Measurements from ENCODE around the gene PERM1.

Gene PERM1

GRCh38 chr1:939511-940106 is 42.3 kb downstream of the PERM1 start:
- peak overlapping the region; percentile 95 for H3K23ac ChIP-seq (ENCODE audit: low read depth, low read length, poor library complexity)
- H2BK120ac ChIP-seq (ENCODE audit: low read depth, low read length): no peak overlapping the region
- no peak for DNase-seq (ENCODE audit: low spot score)
- no peak overlapping the region for H2AFZ ChIP-seq (ENCODE audit: low read length)
- peak overlapping the region; percentile 19 for H3K4me2 ChIP-seq (ENCODE audit: insufficient read depth, low read length, poor library complexity, severe bottlenecking)
- H3K9me3 ChIP-seq (replicated peaks in 1 of 2; ENCODE audit: control insufficient read depth in 2 of 2, insufficient read depth in 1 of 2, low read depth in 1 of 2, low read length in 2 of 2): peaks cover 0 to 3% of the 10 kb centered on the region in 2 donors
- peak overlapping the region; percentile 85 for H2BK15ac ChIP-seq (ENCODE audit: low read length)
- H3K4me1 ChIP-seq (ENCODE audit: control insufficient read depth in 2 of 2, insufficient read depth in 1 of 2, low read depth in 1 of 2, low read length in 2 of 2): peaks cover 31 to 39% of the 10 kb centered on the region in 2 donors
- H3K9ac ChIP-seq (ENCODE audit: low read depth, low read length, poor library complexity): peak overlapping the region; percentile 44
- H2BK12ac ChIP-seq (ENCODE audit: low read length): no peak overlapping the region
- peak overlapping the region; percentile 93 for H3K18ac ChIP-seq (ENCODE audit: low read length)
- peaks cover 42 to 88% (median 84%) of the 10 kb centered on the region in 3 experiments for H3K27me3 ChIP-seq (ENCODE audit: control insufficient read depth in 3 of 3, insufficient read depth in 3 of 3, low read depth in 1 of 3, low read length in 3 of 3)
- H3K14ac ChIP-seq (ENCODE audit: low read length): peak overlapping the region; percentile 82
- peak overlapping the region in 1 of 2 donors; percentile 55 for H3K4me3 ChIP-seq (ENCODE audit: low read length in 2 of 2)
- H2BK5ac ChIP-seq (ENCODE audit: low read length): no peak overlapping the region
- H3K4ac ChIP-seq (ENCODE audit: low read length): no peak overlapping the region
- H3K27ac ChIP-seq (replicated peaks; ENCODE audit: low read length): no peak overlapping the region
- no peak overlapping the region for H4K91ac ChIP-seq (ENCODE audit: low read depth, low read length, poor library complexity)
- H2AK5ac ChIP-seq (ENCODE audit: low read depth, low read length): peak overlapping the region; percentile 90
- H3K36me3 ChIP-seq (replicated peaks in 1 of 2; ENCODE audit: control insufficient read depth in 2 of 2, insufficient read depth in 2 of 2, low read length in 2 of 2): peaks cover 0 to 5% of the 10 kb centered on the region in 2 donors
- WGBS, 2 donors (ENCODE audit: extremely low coverage in 2 of 2, insufficient read length in 2 of 2, insufficient replicate concordance in 1 of 2): no CpG with 5 or more reads among the region's 21 CpGs
- no peak overlapping the region for H4K8ac ChIP-seq (ENCODE audit: low read depth, low read length)
- H3K79me1 ChIP-seq (ENCODE audit: low read depth, low read length): peaks cover 4% of the 10 kb centered on the region

- no peak overlapping the region for H3K4me3 ChIP-seq (ENCODE audit: low read length in 2 of 2)
- WGBS, 2 donors (ENCODE audit: extremely low coverage in 2 of 2, insufficient read length in 2 of 2, insufficient replicate concordance in 1 of 2): no CpG with 5 or more reads among the region's 30 CpGs
- H3K27ac ChIP-seq (replicated peaks; ENCODE audit: low read length): no peak overlapping the region
- peak overlapping the region; percentile 44 for H3K9ac ChIP-seq (ENCODE audit: low read depth, low read length, poor library complexity)
- H3K4me2 ChIP-seq (ENCODE audit: insufficient read depth, low read length, poor library complexity, severe bottlenecking): no peak overlapping the region
- peak overlapping the region; percentile 87 for H2BK120ac ChIP-seq (ENCODE audit: low read depth, low read length)
- no peak overlapping the region for H4K91ac ChIP-seq (ENCODE audit: low read depth, low read length, poor library complexity)
- H3K79me1 ChIP-seq (ENCODE audit: low read depth, low read length): peaks cover 4% of the 10 kb centered on the region
- H2AK5ac ChIP-seq (ENCODE audit: low read depth, low read length): peak overlapping the region; percentile 90
- no peak for DNase-seq (ENCODE audit: low spot score)
- H3K14ac ChIP-seq (ENCODE audit: low read length): peak overlapping the region; percentile 47
- H2BK5ac ChIP-seq (ENCODE audit: low read length): peak overlapping the region; percentile 53
- H4K8ac ChIP-seq (ENCODE audit: low read depth, low read length): no peak overlapping the region
- H3K4me1 ChIP-seq (ENCODE audit: control insufficient read depth in 2 of 2, insufficient read depth in 1 of 2, low read depth in 1 of 2, low read length in 2 of 2): peaks cover 31 to 34% of the 10 kb centered on the region in 2 donors
- peaks cover 42 to 88% (median 82%) of the 10 kb centered on the region in 3 experiments for H3K27me3 ChIP-seq (ENCODE audit: control insufficient read depth in 3 of 3, insufficient read depth in 3 of 3, low read depth in 1 of 3, low read length in 3 of 3)
- no peak overlapping the region for H2BK12ac ChIP-seq (ENCODE audit: low read length)
- H2BK15ac ChIP-seq (ENCODE audit: low read length): peak overlapping the region; percentile 55
- peak overlapping the region; percentile 76 for H3K4ac ChIP-seq (ENCODE audit: low read length)
- H3K18ac ChIP-seq (ENCODE audit: low read length): peak overlapping the region; percentile 93
- peaks cover 0 to 2% of the 10 kb centered on the region in 2 donors for H3K36me3 ChIP-seq (replicated peaks in 1 of 2; ENCODE audit: control insufficient read depth in 2 of 2, insufficient read depth in 2 of 2, low read length in 2 of 2)
- H3K23ac ChIP-seq (ENCODE audit: low read depth, low read length, poor library complexity): peak overlapping the region; percentile 95
- H3K9me3 ChIP-seq (replicated peaks in 1 of 2; ENCODE audit: control insufficient read depth in 2 of 2, insufficient read depth in 1 of 2, low read depth in 1 of 2, low read length in 2 of 2): peaks cover 0 to 3% of the 10 kb centered on the region in 2 donors
- H2AFZ ChIP-seq (ENCODE audit: low read length): no peak overlapping the region
These were observed 43.0 kb downstream of the PERM1 start for GRCh38 chr1:938711-939489.

GRCh38 chr1:938088-938683 is 43.7 kb downstream of the PERM1 start:
- peak overlapping the region; percentile 53 for H2BK5ac ChIP-seq (ENCODE audit: low read length)
- H4K91ac ChIP-seq (ENCODE audit: low read depth, low read length, poor library complexity): no peak overlapping the region
- peaks cover 45 to 88% (median 81%) of the 10 kb centered on the region in 3 experiments for H3K27me3 ChIP-seq (ENCODE audit: control insufficient read depth in 3 of 3, insufficient read depth in 3 of 3, low read depth in 1 of 3, low read length in 3 of 3)
- DNase-seq (ENCODE audit: low spot score): no peak
- peaks cover 31 to 34% of the 10 kb centered on the region in 2 donors for H3K4me1 ChIP-seq (ENCODE audit: control insufficient read depth in 2 of 2, insufficient read depth in 1 of 2, low read depth in 1 of 2, low read length in 2 of 2)
- peak overlapping the region; percentile 44 for H3K9ac ChIP-seq (ENCODE audit: low read depth, low read length, poor library complexity)
- H3K27ac ChIP-seq (replicated peaks; ENCODE audit: low read length): no peak overlapping the region
- peak overlapping the region; percentile 55 for H2BK15ac ChIP-seq (ENCODE audit: low read length)
- no peak overlapping the region for H3K18ac ChIP-seq (ENCODE audit: low read length)
- no peak overlapping the region for H2AFZ ChIP-seq (ENCODE audit: low read length)
- H3K9me3 ChIP-seq (replicated peaks in 1 of 2; ENCODE audit: control insufficient read depth in 2 of 2, insufficient read depth in 1 of 2, low read depth in 1 of 2, low read length in 2 of 2): peaks cover 0 to 3% of the 10 kb centered on the region in 2 donors
- no peak overlapping the region for H2BK120ac ChIP-seq (ENCODE audit: low read depth, low read length)
- no peak overlapping the region for H3K4me2 ChIP-seq (ENCODE audit: insufficient read depth, low read length, poor library complexity, severe bottlenecking)
- no peak overlapping the region for H3K4ac ChIP-seq (ENCODE audit: low read length)
- H2AK5ac ChIP-seq (ENCODE audit: low read depth, low read length): peak overlapping the region; percentile 90
- H3K14ac ChIP-seq (ENCODE audit: low read length): no peak overlapping the region
- H2BK12ac ChIP-seq (ENCODE audit: low read length): peak overlapping the region; percentile 90
- H3K36me3 ChIP-seq (replicated peaks in 1 of 2; ENCODE audit: control insufficient read depth in 2 of 2, insufficient read depth in 2 of 2, low read length in 2 of 2): no peaks in the 10 kb centered on the region
- no peak overlapping the region for H3K4me3 ChIP-seq (ENCODE audit: low read length in 2 of 2)
- no peak overlapping the region for H4K8ac ChIP-seq (ENCODE audit: low read depth, low read length)
- WGBS, 2 donors (ENCODE audit: extremely low coverage in 2 of 2, insufficient read length in 2 of 2, insufficient replicate concordance in 1 of 2): no CpG with 5 or more reads among the region's 15 CpGs
- H3K23ac ChIP-seq (ENCODE audit: low read depth, low read length, poor library complexity): peak overlapping the region; percentile 95
- H3K79me1 ChIP-seq (ENCODE audit: low read depth, low read length): peaks cover 4% of the 10 kb centered on the region

GRCh38 chr1:937521-937920 is 44.4 kb downstream of the PERM1 start:
- no peak overlapping the region for H4K91ac ChIP-seq (ENCODE audit: low read depth, low read length, poor library complexity)
- H3K4me1 ChIP-seq (ENCODE audit: control insufficient read depth in 2 of 2, insufficient read depth in 1 of 2, low read depth in 1 of 2, low read length in 2 of 2): peaks cover 28 to 29% of the 10 kb centered on the region in 2 donors
- H2BK120ac ChIP-seq (ENCODE audit: low read depth, low read length): no peak overlapping the region
- H3K36me3 ChIP-seq (replicated peaks in 1 of 2; ENCODE audit: control insufficient read depth in 2 of 2, insufficient read depth in 2 of 2, low read length in 2 of 2): no peaks in the 10 kb centered on the region
- peak overlapping the region; percentile 44 for H3K9ac ChIP-seq (ENCODE audit: low read depth, low read length, poor library complexity)
- no CpG with 5 or more reads among the region's 16 CpGs for WGBS, 2 donors (ENCODE audit: extremely low coverage in 2 of 2, insufficient read length in 2 of 2, insufficient replicate concordance in 1 of 2)
- peaks cover 42 to 88% (median 81%) of the 10 kb centered on the region in 3 experiments for H3K27me3 ChIP-seq (ENCODE audit: control insufficient read depth in 3 of 3, insufficient read depth in 3 of 3, low read depth in 1 of 3, low read length in 3 of 3)
- no peak overlapping the region for H2AFZ ChIP-seq (ENCODE audit: low read length)
- no peak overlapping the region for H3K14ac ChIP-seq (ENCODE audit: low read length)
- H3K9me3 ChIP-seq (replicated peaks in 1 of 2; ENCODE audit: control insufficient read depth in 2 of 2, insufficient read depth in 1 of 2, low read depth in 1 of 2, low read length in 2 of 2): peaks cover 0 to 3% of the 10 kb centered on the region in 2 donors
- no peak overlapping the region for H3K27ac ChIP-seq (replicated peaks; ENCODE audit: low read length)
- H3K18ac ChIP-seq (ENCODE audit: low read length): peak overlapping the region; percentile 38
- H3K79me1 ChIP-seq (ENCODE audit: low read depth, low read length): peaks cover 4% of the 10 kb centered on the region
- no peak overlapping the region for H3K4me3 ChIP-seq (ENCODE audit: low read length in 2 of 2)
- H3K4me2 ChIP-seq (ENCODE audit: insufficient read depth, low read length, poor library complexity, severe bottlenecking): no peak overlapping the region
- H2BK15ac ChIP-seq (ENCODE audit: low read length): no peak overlapping the region
- no peak overlapping the region for H2BK12ac ChIP-seq (ENCODE audit: low read length)
- H4K8ac ChIP-seq (ENCODE audit: low read depth, low read length): no peak overlapping the region
- no peak for DNase-seq (ENCODE audit: low spot score)
- no peak overlapping the region for H2AK5ac ChIP-seq (ENCODE audit: low read depth, low read length)
- H2BK5ac ChIP-seq (ENCODE audit: low read length): no peak overlapping the region
- H3K4ac ChIP-seq (ENCODE audit: low read length): no peak overlapping the region
- H3K23ac ChIP-seq (ENCODE audit: low read depth, low read length, poor library complexity): peak overlapping the region; percentile 65
